Neural progenitor cell (in vitro differentiated cells): Measurements from ENCODE around the gene ROR2.

ENCODE experiments used
- CTCF ChIP-seq: fragments of 200-600 bp; sonication (generic); IDR thresholded peaks from 2 replicates; pipeline ENCODE4 v1.5.1; 2017; ENCODE audit warnings: antibody characterized with exemption, mild to moderate bottlenecking
- EZH2 ChIP-seq: fragments of 200-600 bp; sonication (generic); IDR thresholded peaks from 2 replicates; pipeline ENCODE4 v1.6.1; 2017; ENCODE audit warnings: antibody characterized with exemption, mild to moderate bottlenecking, moderate library complexity
- EZH2phosphoT487 ChIP-seq: fragments of 200-600 bp; sonication (generic); IDR thresholded peaks from 2 replicates; pipeline ENCODE4 v1.6.1; 2017; ENCODE audit warnings: antibody characterized with exemption

DNA sequence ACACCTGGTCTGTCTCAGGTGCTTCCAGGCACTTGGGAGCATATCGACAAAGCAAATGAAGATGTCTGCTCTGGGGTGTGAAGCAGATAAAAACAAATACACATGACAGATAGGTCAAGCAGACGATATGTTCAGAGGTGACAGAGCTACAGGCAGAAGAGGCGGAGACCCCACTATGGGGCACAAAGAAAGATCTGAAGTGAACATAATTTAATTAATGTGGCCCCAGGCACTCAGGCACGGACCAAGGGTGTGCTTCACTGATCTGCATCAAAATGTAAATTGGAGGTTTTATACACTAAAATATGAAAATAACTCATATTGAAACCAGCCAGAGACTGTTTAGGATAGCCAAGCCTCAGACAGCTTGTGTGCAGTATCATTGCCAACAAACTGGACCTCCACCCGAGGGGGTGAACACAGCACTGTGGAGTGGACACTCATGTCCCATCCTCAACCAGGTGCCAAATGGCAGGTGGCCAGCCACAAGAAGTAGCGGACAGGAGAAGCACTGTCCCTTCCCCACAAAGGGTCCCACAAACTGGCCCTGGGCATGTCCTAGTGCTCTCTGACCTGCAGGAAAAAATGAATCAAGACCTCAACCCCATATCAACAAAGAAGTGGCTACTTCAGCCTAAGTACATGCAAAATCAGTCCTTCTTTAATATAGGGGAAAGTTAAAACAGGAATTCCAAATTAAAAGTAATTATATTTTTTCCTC is 29.2 kb downstream of the ROR2 start:
- TF ChIP-seq EZH2 = no peak
- no peak for TF ChIP-seq CTCF
- TF ChIP-seq EZH2phosphoT487 = no peak
